Measurements from ENCODE around the gene LRP8. TPM values are rescaled to one million over a fixed set of nuclear protein-coding genes. Genes with fewer than 3 reads are reported as not detected.

The LRP8 gene
- total and polyA plus RNA-seq, 5 donors from 2014 or later = 1.0 to 23.7 (median 2.5) TPM

DNA sequence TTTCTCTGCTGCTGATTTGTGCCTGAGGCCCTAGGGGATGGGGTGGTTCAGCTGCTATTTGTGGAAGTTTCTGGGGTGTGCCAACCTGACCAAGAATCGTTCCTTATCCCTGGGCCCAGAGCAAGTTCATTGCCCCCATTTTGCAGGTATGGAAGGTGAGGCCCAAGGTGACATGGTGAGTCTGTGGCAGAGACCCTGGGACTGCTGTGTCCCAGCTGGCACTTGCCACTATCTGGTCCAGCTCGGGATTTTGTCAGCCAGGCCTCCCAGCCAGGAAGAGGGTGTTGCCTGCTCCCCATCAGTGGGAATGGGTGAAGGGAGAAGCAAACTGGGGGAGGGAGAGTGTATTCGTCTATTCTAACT, 18.9 kb upstream of the LRP8 start:
- no peaks in the 10 kb centered on the region for H3K36me3 ChIP-seq (ENCODE audit: control insufficient read depth, insufficient read depth, low read length)
- H3K4me3 Mint-ChIP-seq = no peak overlapping the region
- H3K9me3 Mint-ChIP-seq = peaks cover 0 to 1% (median 0%) of the 10 kb centered on the region in 7 donors
- H3K36me3 Mint-ChIP-seq = no peaks in the 10 kb centered on the region
- no peaks in the 10 kb centered on the region for H3K4me1 ChIP-seq (ENCODE audit: control insufficient read depth, insufficient read depth, low read length, poor library complexity, severe bottlenecking)
- H3K9me3 ChIP-seq (ENCODE audit: control insufficient read depth in 2 of 2, low read length in 2 of 2) = no peaks in the 10 kb centered on the region
- no peak overlapping the region for H3K4me3 ChIP-seq (ENCODE audit: low read depth, low read length)
- H3K27ac Mint-ChIP-seq = no peak overlapping the region
- H3K27me3 ChIP-seq (ENCODE audit: control insufficient read depth, insufficient read depth, low read length) = no peaks in the 10 kb centered on the region
- H3K27me3 Mint-ChIP-seq = no peaks in the 10 kb centered on the region
- ATAC-seq (ENCODE audit: low read depth in 2 of 2) = no peak
- no peak for DNase-seq
- H3K27ac ChIP-seq (ENCODE audit: insufficient read depth, low read length, poor library complexity, severe bottlenecking) = no peak overlapping the region
- H3K4me1 Mint-ChIP-seq = no peaks in the 10 kb centered on the region

DNA sequence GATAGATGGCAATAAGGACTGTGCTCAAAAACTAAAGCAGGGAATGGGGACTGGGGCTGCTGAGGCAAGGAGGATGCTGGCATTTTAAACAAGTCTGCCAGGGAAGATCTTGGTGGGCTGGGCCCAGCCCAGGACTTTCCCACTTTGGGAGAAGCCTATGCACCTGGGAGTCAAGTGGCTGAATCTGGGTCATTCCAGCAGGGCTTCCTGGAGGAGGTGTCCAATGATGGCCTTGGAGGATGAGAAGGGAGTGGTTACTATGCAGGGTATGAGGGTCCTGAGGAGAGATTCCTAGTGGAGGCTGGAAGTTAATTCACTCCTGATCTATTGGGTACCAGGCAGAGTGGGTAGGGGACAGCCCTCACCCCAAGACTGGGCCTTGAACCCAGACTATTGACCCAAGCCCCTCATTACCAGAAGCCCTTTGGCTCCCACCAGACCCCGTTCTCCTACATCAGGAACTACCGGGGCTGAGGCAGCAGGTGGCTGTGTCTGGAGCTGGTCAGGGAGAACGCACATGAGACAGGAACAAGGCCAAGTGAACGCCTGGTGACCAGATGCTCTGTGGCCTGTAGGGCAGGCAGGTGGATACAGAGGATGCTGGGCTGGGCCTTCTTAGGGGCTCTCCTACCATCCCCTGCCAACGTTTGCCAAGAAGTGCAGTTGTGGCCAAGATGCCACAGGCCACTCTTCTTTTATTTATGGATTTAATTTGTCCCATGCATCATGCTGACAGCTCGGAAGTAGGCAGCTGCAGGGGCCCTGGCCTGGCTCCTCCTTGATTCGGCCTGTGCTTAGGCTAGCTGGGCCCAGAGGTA, 18.3 kb upstream of the LRP8 start:
- no peak for DNase-seq
- H3K9me3 Mint-ChIP-seq = peaks cover 0 to 2% (median 0%) of the 10 kb centered on the region in 7 donors
- Histone ChIP-seq H3K36me3 (ENCODE audit: control insufficient read depth, insufficient read depth, low read length) (no peaks in the 10 kb centered on the region), H3K4me1 (ENCODE audit: control insufficient read depth, insufficient read depth, low read length, poor library complexity, severe bottlenecking) (no peaks in the 10 kb centered on the region), H3K4me3 (ENCODE audit: low read depth, low read length) (no peak overlapping the region), H3K9me3 (ENCODE audit: control insufficient read depth in 2 of 2, low read length in 2 of 2) (no peaks in the 10 kb centered on the region), H3K27me3 (ENCODE audit: control insufficient read depth, insufficient read depth, low read length) (no peaks in the 10 kb centered on the region), H3K27ac (ENCODE audit: insufficient read depth, low read length, poor library complexity, severe bottlenecking) (no peak overlapping the region)
- H3K4me1 Mint-ChIP-seq = no peaks in the 10 kb centered on the region
- H3K4me3 Mint-ChIP-seq = no peak overlapping the region
- ATAC-seq (ENCODE audit: low read depth in 2 of 2) = no peak
- H3K36me3 Mint-ChIP-seq = peaks cover 4% of the 10 kb centered on the region
- H3K27ac Mint-ChIP-seq = no peak overlapping the region
- H3K27me3 Mint-ChIP-seq = no peaks in the 10 kb centered on the region

DNA sequence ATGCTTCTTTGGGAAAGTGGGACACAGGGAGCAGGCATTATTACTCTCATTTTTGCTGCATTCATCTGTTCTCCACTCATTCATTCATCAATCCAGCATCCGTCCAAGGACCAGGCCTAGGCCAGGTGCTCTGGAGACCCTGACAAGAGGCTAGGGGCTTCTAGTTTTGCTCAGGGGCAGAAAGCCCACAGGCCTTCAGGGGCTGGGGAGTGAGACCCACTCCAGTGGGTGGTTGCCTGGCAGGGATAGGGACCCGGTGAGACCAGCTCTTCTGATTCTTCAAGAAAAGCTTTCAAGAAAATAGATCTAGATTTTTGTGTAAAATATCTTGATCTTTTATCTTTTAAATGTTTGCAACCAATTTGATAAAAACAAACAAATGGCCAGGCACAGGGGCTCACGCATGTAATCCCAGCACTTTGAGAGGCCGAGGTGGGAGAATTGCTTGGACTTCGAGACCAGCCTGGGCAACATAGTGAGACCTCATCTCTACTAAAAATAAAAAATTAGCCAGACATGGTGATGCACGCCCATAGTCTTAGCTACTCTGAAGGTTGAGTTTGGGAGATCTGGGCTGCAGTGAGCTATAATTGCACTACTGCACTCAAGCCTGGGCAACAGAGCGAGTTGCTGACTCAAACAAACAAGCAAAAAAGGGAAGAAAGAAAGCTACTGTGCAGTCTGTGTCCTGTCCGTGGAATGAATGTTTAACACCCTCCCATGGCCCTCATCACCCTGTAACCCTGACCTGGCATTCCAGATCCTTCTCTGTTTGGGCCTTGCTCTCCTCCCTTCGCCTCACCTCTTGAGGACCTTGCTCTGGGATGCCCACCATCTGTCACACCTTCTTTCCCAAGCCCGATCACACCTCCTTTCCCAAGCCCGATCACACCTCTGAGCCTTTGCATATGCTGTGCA, 17.3 kb upstream of the LRP8 start:
- Histone ChIP-seq H3K4me3 (ENCODE audit: low read depth, low read length) (no peak overlapping the region), H3K27ac (ENCODE audit: insufficient read depth, low read length, poor library complexity, severe bottlenecking) (no peak overlapping the region), H3K4me1 (ENCODE audit: control insufficient read depth, insufficient read depth, low read length, poor library complexity, severe bottlenecking) (no peaks in the 10 kb centered on the region), H3K27me3 (ENCODE audit: control insufficient read depth, insufficient read depth, low read length) (no peaks in the 10 kb centered on the region), H3K36me3 (ENCODE audit: control insufficient read depth, insufficient read depth, low read length) (no peaks in the 10 kb centered on the region), H3K9me3 (ENCODE audit: control insufficient read depth in 2 of 2, low read length in 2 of 2) (no peaks in the 10 kb centered on the region)
- H3K36me3 Mint-ChIP-seq = peaks cover 5% of the 10 kb centered on the region
- no peaks in the 10 kb centered on the region for H3K4me1 Mint-ChIP-seq
- no peaks in the 10 kb centered on the region for H3K27me3 Mint-ChIP-seq
- ATAC-seq (ENCODE audit: low read depth in 2 of 2) = no peak
- DNase-seq = no peak
- peaks cover 0 to 2% (median 0%) of the 10 kb centered on the region in 7 donors for H3K9me3 Mint-ChIP-seq
- H3K4me3 Mint-ChIP-seq = no peak overlapping the region
- peak overlapping the region in 1 of 3 donors; percentile 52 for H3K27ac Mint-ChIP-seq

DNA sequence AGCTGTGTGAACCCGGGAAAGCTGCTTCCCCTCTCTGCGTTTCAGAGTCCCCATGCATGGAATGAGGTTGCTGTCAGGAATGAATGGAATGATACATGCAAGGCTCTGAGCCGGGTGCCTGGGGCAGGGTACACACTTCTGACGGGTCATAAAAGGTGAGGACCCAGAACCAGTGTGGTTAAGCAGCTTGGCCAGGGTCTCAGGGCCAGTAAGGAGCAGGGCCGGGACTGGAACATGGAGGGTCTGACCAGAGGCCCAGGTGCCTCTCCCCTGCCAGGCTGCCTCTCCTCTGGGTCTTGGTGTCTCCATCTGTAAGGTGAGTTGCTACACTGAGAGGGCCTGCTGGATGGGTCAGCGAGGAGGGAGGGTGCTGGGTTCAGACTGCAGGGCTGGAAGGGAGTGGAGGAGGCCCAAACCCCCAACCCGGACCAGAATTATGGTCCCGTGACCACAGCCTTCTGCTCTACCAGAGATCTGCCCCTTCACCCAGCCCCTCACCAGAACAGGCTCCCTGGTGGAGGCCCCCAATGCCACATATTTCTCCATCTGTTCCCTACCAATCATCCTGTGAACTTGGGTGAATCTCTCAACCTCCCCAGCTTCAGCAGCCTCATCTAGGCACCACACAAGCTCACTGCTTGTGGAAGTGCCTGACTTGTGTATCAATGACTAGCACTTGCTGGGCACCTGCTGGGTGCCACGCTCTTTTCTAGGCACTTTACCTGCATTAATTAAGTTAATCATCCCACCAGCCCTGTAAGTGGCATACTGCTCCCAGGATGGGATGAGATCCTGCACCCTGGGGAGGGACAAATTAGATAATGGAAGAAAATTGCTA, 16.2 kb upstream of the LRP8 start:
- Histone ChIP-seq H3K36me3 (ENCODE audit: control insufficient read depth, insufficient read depth, low read length) (no peaks in the 10 kb centered on the region), H3K4me1 (ENCODE audit: control insufficient read depth, insufficient read depth, low read length, poor library complexity, severe bottlenecking) (no peaks in the 10 kb centered on the region), H3K27ac (ENCODE audit: insufficient read depth, low read length, poor library complexity, severe bottlenecking) (no peak overlapping the region), H3K27me3 (ENCODE audit: control insufficient read depth, insufficient read depth, low read length) (no peaks in the 10 kb centered on the region), H3K4me3 (ENCODE audit: low read depth, low read length) (no peak overlapping the region), H3K9me3 (ENCODE audit: control insufficient read depth in 2 of 2, low read length in 2 of 2) (no peaks in the 10 kb centered on the region)
- DNase-seq (no peak), ATAC-seq (ENCODE audit: low read depth in 2 of 2) (no peak)
- H3K27me3 Mint-ChIP-seq = no peaks in the 10 kb centered on the region
- H3K4me3 Mint-ChIP-seq = no peak overlapping the region
- H3K27ac Mint-ChIP-seq = no peak overlapping the region
- H3K4me1 Mint-ChIP-seq = no peaks in the 10 kb centered on the region
- H3K9me3 Mint-ChIP-seq = peaks cover 0 to 2% (median 0%) of the 10 kb centered on the region in 7 donors
- peaks cover 5% of the 10 kb centered on the region for H3K36me3 Mint-ChIP-seq

DNA sequence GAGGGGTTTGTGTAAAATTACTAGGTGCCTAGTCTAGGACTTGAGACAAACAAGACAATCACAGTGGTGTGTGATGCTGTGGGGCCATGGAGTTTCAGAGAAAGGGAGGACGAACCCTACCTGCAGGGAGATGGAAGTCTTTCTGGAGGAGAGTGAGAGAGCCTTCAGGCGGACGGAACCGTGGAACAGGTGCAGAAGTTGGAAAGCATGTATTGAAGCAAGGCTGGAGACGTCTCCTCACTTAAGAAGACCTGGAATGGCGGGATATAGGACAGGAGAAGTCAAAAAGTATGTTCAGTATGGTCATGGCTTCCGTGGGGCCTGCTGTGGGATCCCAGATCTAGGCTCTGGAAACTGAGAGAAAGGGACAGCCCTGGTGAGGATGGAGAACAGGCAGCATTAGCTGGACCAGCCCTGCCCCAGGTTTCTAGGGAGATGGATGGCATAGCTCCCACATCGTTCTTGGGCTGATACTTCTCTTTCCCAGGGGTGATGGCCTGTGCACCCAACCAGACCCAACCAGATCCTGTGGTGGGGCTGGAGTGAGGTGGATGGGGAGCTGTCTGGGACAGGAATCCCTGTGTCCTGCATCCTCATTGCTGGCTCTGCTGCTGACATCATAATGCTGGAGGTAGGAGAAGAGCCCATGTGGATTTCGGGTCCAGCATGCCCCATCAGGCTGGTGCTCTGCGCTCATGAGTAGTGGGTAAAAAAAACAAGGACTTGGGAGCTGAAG, 15.0 kb upstream of the LRP8 start:
- H3K9me3 Mint-ChIP-seq = peaks cover 0 to 2% (median 0%) of the 10 kb centered on the region in 7 donors
- no peak overlapping the region for H3K27ac Mint-ChIP-seq
- Histone ChIP-seq H3K9me3 (ENCODE audit: control insufficient read depth in 2 of 2, low read length in 2 of 2) (no peaks in the 10 kb centered on the region), H3K4me1 (ENCODE audit: control insufficient read depth, insufficient read depth, low read length, poor library complexity, severe bottlenecking) (no peaks in the 10 kb centered on the region), H3K36me3 (ENCODE audit: control insufficient read depth, insufficient read depth, low read length) (no peaks in the 10 kb centered on the region), H3K4me3 (ENCODE audit: low read depth, low read length) (no peak overlapping the region), H3K27ac (ENCODE audit: insufficient read depth, low read length, poor library complexity, severe bottlenecking) (no peak overlapping the region), H3K27me3 (ENCODE audit: control insufficient read depth, insufficient read depth, low read length) (no peaks in the 10 kb centered on the region)
- no peaks in the 10 kb centered on the region for H3K4me1 Mint-ChIP-seq
- H3K4me3 Mint-ChIP-seq = no peak overlapping the region
- H3K27me3 Mint-ChIP-seq = no peaks in the 10 kb centered on the region
- H3K36me3 Mint-ChIP-seq = peaks cover 5% of the 10 kb centered on the region
- ATAC-seq (ENCODE audit: low read depth in 2 of 2) (no peak), DNase-seq (no peak)

DNA sequence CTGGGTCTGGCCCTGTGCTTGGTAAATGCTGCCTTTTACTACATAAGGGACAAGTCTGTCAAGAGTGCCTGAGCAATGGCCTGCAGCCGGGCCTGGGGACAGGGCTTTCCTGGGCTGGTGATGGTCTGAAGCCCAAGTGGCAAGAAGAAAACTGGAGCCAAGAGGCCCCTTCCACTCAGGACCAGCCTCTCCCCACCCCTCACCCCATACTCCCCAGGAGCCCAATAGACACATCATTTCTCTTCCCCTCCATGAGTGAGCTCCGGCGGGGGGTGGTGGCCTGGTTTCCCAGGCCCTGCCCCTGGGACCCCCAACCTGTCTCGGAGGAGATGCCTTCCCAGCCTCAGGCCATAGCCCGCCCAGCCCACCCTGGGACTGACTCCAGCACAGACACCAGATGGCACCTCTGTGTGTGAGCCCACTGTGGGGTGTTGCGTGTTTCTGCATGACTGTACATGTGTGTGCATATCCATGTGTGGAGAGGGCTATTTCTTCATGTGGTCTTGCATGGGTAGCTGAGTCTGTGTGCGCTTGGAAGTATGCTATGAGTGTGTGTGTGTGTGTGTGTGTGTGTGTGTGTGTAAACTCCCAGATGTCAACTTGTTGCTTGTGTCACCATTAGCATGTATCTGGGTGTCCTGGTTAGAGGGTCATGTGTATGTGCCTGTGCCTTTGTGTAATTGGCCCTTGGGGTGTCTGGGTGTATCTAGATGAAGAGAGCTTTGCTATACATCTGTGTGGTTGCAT, 14.3 kb upstream of the LRP8 start:
- Histone ChIP-seq H3K27me3 (ENCODE audit: control insufficient read depth, insufficient read depth, low read length) (no peaks in the 10 kb centered on the region), H3K4me1 (ENCODE audit: control insufficient read depth, insufficient read depth, low read length, poor library complexity, severe bottlenecking) (no peaks in the 10 kb centered on the region), H3K27ac (ENCODE audit: insufficient read depth, low read length, poor library complexity, severe bottlenecking) (no peak overlapping the region), H3K9me3 (ENCODE audit: control insufficient read depth in 2 of 2, low read length in 2 of 2) (no peaks in the 10 kb centered on the region), H3K4me3 (ENCODE audit: low read depth, low read length) (no peak overlapping the region), H3K36me3 (ENCODE audit: control insufficient read depth, insufficient read depth, low read length) (no peaks in the 10 kb centered on the region)
- H3K4me1 Mint-ChIP-seq = no peaks in the 10 kb centered on the region
- H3K4me3 Mint-ChIP-seq = no peak overlapping the region
- peaks cover 5% of the 10 kb centered on the region for H3K36me3 Mint-ChIP-seq
- DNase-seq = no peak
- peaks cover 0 to 2% (median 0%) of the 10 kb centered on the region in 7 donors for H3K9me3 Mint-ChIP-seq
- H3K27me3 Mint-ChIP-seq = no peaks in the 10 kb centered on the region
- H3K27ac Mint-ChIP-seq = no peak overlapping the region
- no peak for ATAC-seq (ENCODE audit: low read depth in 2 of 2)

Data from CD4-positive, CD25-positive, alpha-beta regulatory T cell (primary cell).